ENCODE results near the gene TPT1.
"Not testable (repeated sequence)": the region's sequence is repeated elsewhere in the genome, so short reads cannot be mapped to it uniquely, and the experiment has no call there.

DNA sequence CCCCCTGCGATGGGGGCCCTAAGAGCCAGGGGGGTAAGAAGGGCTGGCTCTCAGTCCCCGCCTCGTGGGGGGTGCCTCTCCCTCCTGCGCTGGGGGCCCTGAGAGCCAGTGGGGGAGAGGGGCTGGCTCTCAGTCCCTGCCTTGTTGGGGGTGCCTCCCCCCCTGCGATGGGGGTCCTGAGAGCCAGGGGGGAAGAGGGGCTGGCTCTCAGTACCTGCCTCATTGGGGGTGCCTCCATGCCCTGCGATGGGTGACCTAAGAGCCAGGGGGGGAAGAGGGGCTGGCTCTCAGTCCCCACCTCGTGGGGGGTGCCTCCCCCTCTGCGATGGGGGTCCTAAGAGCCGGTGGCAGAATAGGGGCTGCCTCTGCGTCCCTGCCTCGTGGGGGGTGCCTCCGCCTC lies 36.3 kb upstream of the TPT1 start:
- TF ChIP-seq, protein P1, sequence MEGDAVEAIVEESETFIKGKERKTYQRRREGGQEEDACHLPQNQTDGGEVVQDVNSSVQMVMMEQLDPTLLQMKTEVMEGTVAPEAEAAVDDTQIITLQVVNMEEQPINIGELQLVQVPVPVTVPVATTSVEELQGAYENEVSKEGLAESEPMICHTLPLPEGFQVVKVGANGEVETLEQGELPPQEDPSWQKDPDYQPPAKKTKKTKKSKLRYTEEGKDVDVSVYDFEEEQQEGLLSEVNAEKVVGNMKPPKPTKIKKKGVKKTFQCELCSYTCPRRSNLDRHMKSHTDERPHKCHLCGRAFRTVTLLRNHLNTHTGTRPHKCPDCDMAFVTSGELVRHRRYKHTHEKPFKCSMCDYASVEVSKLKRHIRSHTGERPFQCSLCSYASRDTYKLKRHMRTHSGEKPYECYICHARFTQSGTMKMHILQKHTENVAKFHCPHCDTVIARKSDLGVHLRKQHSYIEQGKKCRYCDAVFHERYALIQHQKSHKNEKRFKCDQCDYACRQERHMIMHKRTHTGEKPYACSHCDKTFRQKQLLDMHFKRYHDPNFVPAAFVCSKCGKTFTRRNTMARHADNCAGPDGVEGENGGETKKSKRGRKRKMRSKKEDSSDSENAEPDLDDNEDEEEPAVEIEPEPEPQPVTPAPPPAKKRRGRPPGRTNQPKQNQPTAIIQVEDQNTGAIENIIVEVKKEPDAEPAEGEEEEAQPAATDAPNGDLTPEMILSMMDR (conservative IDR thresholded peaks at IDR 0.05 in 1 of 2, IDR thresholded peaks at IDR 0.05 in 1 of 2; ENCODE audit: extremely low read depth in 1 of 2, insufficient read depth in 1 of 2, low read depth in 1 of 2, low read length in 2 of 2): not testable (repeated sequence)
- not testable (repeated sequence) for TF ChIP-seq EZH2 (IDR thresholded peaks at IDR 0.05; ENCODE audit: borderline replicate concordance, low read length)

Measured in mammary epithelial cell (primary cell).